ENCODE data around the gene NSUN2.

- TF ChIP-seq, protein P1, sequence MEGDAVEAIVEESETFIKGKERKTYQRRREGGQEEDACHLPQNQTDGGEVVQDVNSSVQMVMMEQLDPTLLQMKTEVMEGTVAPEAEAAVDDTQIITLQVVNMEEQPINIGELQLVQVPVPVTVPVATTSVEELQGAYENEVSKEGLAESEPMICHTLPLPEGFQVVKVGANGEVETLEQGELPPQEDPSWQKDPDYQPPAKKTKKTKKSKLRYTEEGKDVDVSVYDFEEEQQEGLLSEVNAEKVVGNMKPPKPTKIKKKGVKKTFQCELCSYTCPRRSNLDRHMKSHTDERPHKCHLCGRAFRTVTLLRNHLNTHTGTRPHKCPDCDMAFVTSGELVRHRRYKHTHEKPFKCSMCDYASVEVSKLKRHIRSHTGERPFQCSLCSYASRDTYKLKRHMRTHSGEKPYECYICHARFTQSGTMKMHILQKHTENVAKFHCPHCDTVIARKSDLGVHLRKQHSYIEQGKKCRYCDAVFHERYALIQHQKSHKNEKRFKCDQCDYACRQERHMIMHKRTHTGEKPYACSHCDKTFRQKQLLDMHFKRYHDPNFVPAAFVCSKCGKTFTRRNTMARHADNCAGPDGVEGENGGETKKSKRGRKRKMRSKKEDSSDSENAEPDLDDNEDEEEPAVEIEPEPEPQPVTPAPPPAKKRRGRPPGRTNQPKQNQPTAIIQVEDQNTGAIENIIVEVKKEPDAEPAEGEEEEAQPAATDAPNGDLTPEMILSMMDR (IDR thresholded peaks at IDR 0.05; ENCODE audit: low read depth, low read length): no peak
- TF ChIP-seq POLR2A (IDR thresholded peaks at IDR 0.05; ENCODE audit: extremely low read depth, insufficient read length): no peak
Observed at GRCh38 chr5:6649681-6650080, 16.8 kb upstream of the NSUN2 start.
